Ecto neural progenitor cell (in vitro differentiated cells): ENCODE results near the gene DENND2A.
"Not testable (repeated sequence)": the region's sequence is repeated elsewhere in the genome, so short reads cannot be mapped to it uniquely, and the experiment has no call there.

Experiments used
- DNase-seq: peaks from one replicate; pipeline ENCODE4 v3.0.0-alpha.2; 2018; ENCODE audit warnings: low spot score

Gene DENND2A

GRCh38 chr7:140587243-140587642 lies 53.4 kb downstream of the DENND2A start:
- DNase-seq = no peak

- no peak for DNase-seq
Measured at GRCh38 chr7:140586516-140586915, 54.1 kb downstream of the DENND2A start.

- no peak for DNase-seq
Measured at GRCh38 chr7:140585333-140585732, 55.3 kb downstream of the DENND2A start.

- no peak for DNase-seq
Measured at GRCh38 chr7:140584195-140584851, 56.3 kb downstream of the DENND2A start.

- DNase-seq = no peak
Measured at GRCh38 chr7:140581411-140581810, 59.2 kb downstream of the DENND2A start.

- DNase-seq = no peak
Measured at GRCh38 chr7:140577651-140578050, 63.0 kb downstream of the DENND2A start.

- no peak for DNase-seq
Measured at GRCh38 chr7:140576589-140576988, 64.0 kb downstream of the DENND2A start.

GRCh38 chr7:140571538-140572122 lies 69.0 kb downstream of the DENND2A start:
- DNase-seq = no peak

- DNase-seq = no peak
Measured at GRCh38 chr7:140570120-140570519, 70.5 kb downstream of the DENND2A start.

GRCh38 chr7:140568021-140568813 lies 72.4 kb downstream of the DENND2A start:
- DNase-seq = no peak

- DNase-seq = not testable (repeated sequence)
Measured at GRCh38 chr7:140566186-140566585, 74.4 kb downstream of the DENND2A start.

- DNase-seq = not testable (repeated sequence)
Measured at GRCh38 chr7:140565761-140566160, 74.9 kb downstream of the DENND2A start.

GRCh38 chr7:140564643-140565042 lies 76.0 kb downstream of the DENND2A start:
- DNase-seq = no peak

GRCh38 chr7:140562926-140563481 lies 77.6 kb downstream of the DENND2A start:
- DNase-seq = no peak

- no peak for DNase-seq
Measured at GRCh38 chr7:140559410-140559809, 81.2 kb downstream of the DENND2A start.

GRCh38 chr7:140557809-140558518 lies 82.6 kb downstream of the DENND2A start:
- no peak for DNase-seq

- no peak for DNase-seq
Measured at GRCh38 chr7:140557069-140557468, 83.5 kb downstream of the DENND2A start.

- DNase-seq = not testable (repeated sequence)
Measured at GRCh38 chr7:140553236-140553635, 87.4 kb downstream of the DENND2A start.

GRCh38 chr7:140552240-140552679 lies 88.4 kb downstream of the DENND2A start:
- no peak for DNase-seq

- DNase-seq = no peak
Measured at GRCh38 chr7:140551355-140552239, 89.0 kb downstream of the DENND2A start.

- no peak for DNase-seq
Measured at GRCh38 chr7:140546947-140547346, 93.7 kb downstream of the DENND2A start.
